Measurements from ENCODE around the gene MFN2.

GRCh38 chr1:12015001-12015491 is 34.8 kb downstream of the MFN2 start:
- TF ChIP-seq CTCF (conservative IDR thresholded peaks at IDR 0.05) (no peak), EZH2 (IDR thresholded peaks at IDR 0.05; ENCODE audit: low read depth) (no peak)
